IMR-90 (cell line): ENCODE data around the gene FRK. TPM values are rescaled to one million over a fixed set of nuclear protein-coding genes. Genes with fewer than 3 reads are reported as not detected.

Experiments
- ATAC-seq: fragments of 200-7000 bp; cut with Tn5 transposase; 2 replicates; pipeline ENCODE4 v1.9.1; 2020; ENCODE audit warnings: low read depth, mild to moderate bottlenecking, moderate library complexity
- BruUV-seq: library from RNA; stranded (reverse); fragments of 400-500 nt; replicated peaks from 2 replicates; lab custom pipeline; 2021; lab: Mats Ljungman, UMichigan
- CTCF ChIA-PET: fragments of 300-600 bp; formaldehyde crosslinking; extraction: SDS; loops from one replicate; lab custom pipeline; 2021; ENCODE audit warnings: antibody characterized with exemption; lab: Yijun Ruan, JAX
- POLR2A ChIA-PET: fragments of 300-600 bp; sonication (Branson Sonifier 250); formaldehyde crosslinking; loops from one replicate; lab custom pipeline; 2022; ENCODE audit warnings: antibody characterized with exemption; ENCODE audit not compliant: unreplicated experiment; lab: Charles Lee
- DNase-seq: peaks from one replicate; pipeline ENCODE4 v3.0.0; 2013
- H2AFZ ChIP-seq: replicated peaks from 2 replicates; pipeline ENCODE3; 2013; ENCODE audit warnings: low read length, mild to moderate bottlenecking; ENCODE audit not compliant: poor library complexity
- H2AK5ac ChIP-seq: 2 replicates; pipeline ENCODE4 v1.6.1; 2013; ENCODE audit warnings: low read depth, low read length, inconsistent platforms
- H2AK9ac ChIP-seq: replicated peaks from 2 replicates; pipeline ENCODE3; 2013; ENCODE audit warnings: mild to moderate bottlenecking, low read depth, low read length, moderate library complexity; ENCODE audit not compliant: poor library complexity
- H2BK120ac ChIP-seq: 2 replicates; pipeline ENCODE4 v1.6.1; 2013; ENCODE audit warnings: low read depth, low read length, inconsistent platforms
- H2BK15ac ChIP-seq: 3 replicates; pipeline ENCODE4 v1.6.1; 2013; ENCODE audit warnings: low read depth, low read length, inconsistent platforms
- H2BK20ac ChIP-seq: 2 replicates; pipeline ENCODE4 v1.6.1; 2013; ENCODE audit warnings: low read depth, mild to moderate bottlenecking, inconsistent platforms, low read length, moderate library complexity
- H2BK5ac ChIP-seq: 2 replicates; pipeline ENCODE4 v1.6.1; 2013; ENCODE audit warnings: mild to moderate bottlenecking, low read depth, low read length, inconsistent platforms; ENCODE audit not compliant: poor library complexity, severe bottlenecking
- H3K14ac ChIP-seq: replicated peaks from 2 replicates; pipeline ENCODE4 v1.6.1; 2013; ENCODE audit warnings: low read depth, low read length, inconsistent platforms
- H3K18ac ChIP-seq: 2 replicates; pipeline ENCODE4 v1.6.1; 2013; ENCODE audit warnings: low read depth, low read length, control low read depth
- H3K23ac ChIP-seq: 2 replicates; pipeline ENCODE4 v1.6.1; 2013; ENCODE audit warnings: low read depth, low read length, inconsistent platforms
- H3K27ac ChIP-seq: 2 replicates; pipeline ENCODE4 v1.5.1; 2013; ENCODE audit warnings: mild to moderate bottlenecking, control low read depth, low read length; ENCODE audit not compliant: insufficient read depth
- H3K27me3 ChIP-seq: 2 replicates; pipeline ENCODE4 v1.6.1; 2013; ENCODE audit warnings: low read length; ENCODE audit not compliant: control insufficient read depth, insufficient read depth
- H3K36me3 ChIP-seq: 2 replicates; pipeline ENCODE4 v1.6.1; 2013; ENCODE audit warnings: low read length, mixed read lengths; ENCODE audit not compliant: control insufficient read depth, insufficient read depth
- H3K4ac ChIP-seq: 2 replicates; pipeline ENCODE4 v1.6.1; 2013; ENCODE audit warnings: low read depth, low read length, inconsistent platforms
- H3K4me1 ChIP-seq: 2 replicates; pipeline ENCODE4 v1.6.1; 2013; ENCODE audit warnings: low read length, mixed read lengths; ENCODE audit not compliant: control insufficient read depth, insufficient read depth
- H3K4me2 ChIP-seq: 2 replicates; pipeline ENCODE4 v1.6.1; 2013; ENCODE audit warnings: low read depth, mild to moderate bottlenecking, control low read depth, low read length, moderate library complexity
- H3K4me3 ChIP-seq: 2 replicates; pipeline ENCODE4 v1.5.1; 2013; ENCODE audit warnings: low read depth, mild to moderate bottlenecking, control low read depth, low read length, moderate library complexity; ENCODE audit not compliant: insufficient read depth
- H3K56ac ChIP-seq: 2 replicates; pipeline ENCODE4 v1.6.1; 2013; ENCODE audit warnings: low read length, inconsistent platforms; ENCODE audit not compliant: insufficient read depth; ENCODE audit errors: extremely low read depth
- H3K79me1 ChIP-seq, 2 experiments: 2 replicates each; pipeline ENCODE4 v1.6.1; 2013; ENCODE audit warnings: low read length in 2 of 2, inconsistent platforms in 1 of 2, low read depth in 1 of 2
- H3K9ac ChIP-seq: 2 replicates; pipeline ENCODE4 v1.6.1; 2013; ENCODE audit warnings: low read depth, low read length, control low read depth
- H3K9me1 ChIP-seq: 2 replicates; pipeline ENCODE4 v1.6.1; 2013; ENCODE audit warnings: low read length, inconsistent platforms; ENCODE audit not compliant: insufficient read depth
- H3K9me3 ChIP-seq: 2 replicates; pipeline ENCODE4 v1.6.1; 2013; ENCODE audit warnings: low read length; ENCODE audit not compliant: control insufficient read depth, insufficient read depth
- H4K20me1 ChIP-seq: 2 replicates; pipeline ENCODE4 v1.6.1; 2013; ENCODE audit warnings: low read length, inconsistent platforms; ENCODE audit not compliant: insufficient read depth
- H4K5ac ChIP-seq: 2 replicates; pipeline ENCODE4 v1.6.1; 2013; ENCODE audit warnings: mild to moderate bottlenecking, low read depth, low read length, control low read depth
- H4K8ac ChIP-seq, 2 experiments: 2 replicates each; pipeline ENCODE4 v1.6.1; 2013; ENCODE audit warnings: low read depth in 2 of 2, low read length in 2 of 2, control low read depth in 1 of 2, inconsistent platforms in 1 of 2
- H4K91ac ChIP-seq: 2 replicates; pipeline ENCODE4 v1.6.1; 2013; ENCODE audit warnings: low read depth, low read length, inconsistent platforms; ENCODE audit not compliant: insufficient read depth
- BHLHE40 ChIP-seq: fragments of 150-350 bp; IDR thresholded peaks from 2 replicates; pipeline ENCODE4 v1.6.1; 2016; ENCODE audit warnings: mild to moderate bottlenecking, low read depth, low read length
- ELK1 ChIP-seq: fragments of 150-350 bp; IDR thresholded peaks from 2 replicates; pipeline ENCODE4 v1.6.1; 2016; ENCODE audit warnings: low read depth, mild to moderate bottlenecking, low read length, moderate library complexity, borderline replicate concordance
- MAFK ChIP-seq: IDR thresholded peaks from 2 replicates; pipeline ENCODE4 v1.6.1; 2012; ENCODE audit warnings: low read depth, low read length, improper control_type of control experiment
- MXI1 ChIP-seq: IDR thresholded peaks from 2 replicates; pipeline ENCODE4 v1.6.1; 2012; ENCODE audit warnings: low read depth, mild to moderate bottlenecking, low read length, moderate library complexity, borderline replicate concordance
- NFE2L2 ChIP-seq: fragments of 150-350 bp; IDR thresholded peaks from 2 replicates; pipeline ENCODE4 v1.6.1; 2016; ENCODE audit warnings: low read depth, mild to moderate bottlenecking, low read length
- RAD21 ChIP-seq: IDR thresholded peaks from 2 replicates; pipeline ENCODE4 v1.6.1; 2012; ENCODE audit warnings: low read length, improper control_type of control experiment
- RCOR1 ChIP-seq: IDR thresholded peaks from 2 replicates; pipeline ENCODE4 v1.6.1; 2012; ENCODE audit warnings: mild to moderate bottlenecking, low read length, improper control_type of control experiment; ENCODE audit not compliant: insufficient replicate concordance
- RFX5 ChIP-seq: IDR thresholded peaks from 2 replicates; pipeline ENCODE4 v1.8.0; 2012; ENCODE audit warnings: low read depth, mild to moderate bottlenecking, low read length, moderate library complexity
- WGBS, 2 experiments: methylation state at CpG; one replicate each; pipeline versions ENCODE4 v1.1.5 to v1.1.7; 2013; ENCODE audit warnings: missing lambda C conversion rate in 2 of 2; ENCODE audit not compliant: insufficient read length in 1 of 2; ENCODE audit errors: extremely low coverage in 2 of 2; 5-methylcytosine and 5-hydroxymethylcytosine counted together
- dilution Hi-C: fragments of 300-500 bp; cut with HindIII; formaldehyde crosslinking; loops from one replicate; pipeline ENCODE4 v1.14.3; 2018; ENCODE audit warnings: low sequenced_read_pairs; ENCODE audit not compliant: unreplicated experiment
- in situ Hi-C: fragments of 300-500 bp; cut with MboI; formaldehyde crosslinking; loops from 3 replicates; pipeline ENCODE4 v1.14.3; 2019; ENCODE audit warnings: low sequenced_read_pairs, inconsistent platforms, mixed read lengths
- intact Hi-C: fragments of 100-400 bp; cut with micrococcal nuclease; formaldehyde crosslinking; loops from 2 replicates; pipeline ENCODE4 v1.10.0; 2022
- polyA plus RNA-seq, 3 experiments: library from polyadenylated mRNA; depleted of rRNA; stranded (reverse); fragments of >200 nt; gene quantifications; 2 replicates each; pipeline ENCODE4 v1.2.3, GENCODE V29; 2012; ENCODE audit warnings: low replicate concordance in 1 of 3
- total RNA-seq: library from RNA; depleted of rRNA; stranded (reverse); fragments of >200 nt; gene quantifications from 2 replicates; pipeline ENCODE4 v1.2.3, GENCODE V29; 2012

FRK gene
- total and polyA plus RNA-seq, 2 of the 4 experiments (the other 2 are of a cell fraction) = under 0.01 to 0.02 TPM

- Histone ChIP-seq H3K23ac (no peak overlapping the region), H2BK20ac (no peak overlapping the region), H3K27me3 (no peaks in the 10 kb centered on the region), H4K8ac (no peak overlapping the region), H3K14ac (no peak overlapping the region), H2BK5ac (no peak overlapping the region), H4K5ac (no peak overlapping the region), H3K9me1 (no peaks in the 10 kb centered on the region), H4K91ac (no peak overlapping the region), H2AK5ac (no peak overlapping the region), H3K9me3 (no peaks in the 10 kb centered on the region), H4K20me1 (no peaks in the 10 kb centered on the region), H3K27ac (no peak overlapping the region), H2BK120ac (no peak overlapping the region), H3K4me3 (no peak overlapping the region), H3K4me1 (no peaks in the 10 kb centered on the region), H3K4ac (no peak overlapping the region), H3K4me2 (no peak overlapping the region), H3K79me1 (no peaks in the 10 kb centered on the region), H3K9ac (no peak overlapping the region), H3K56ac (no peak overlapping the region), H2AK9ac (no peak overlapping the region), H3K36me3 (no peaks in the 10 kb centered on the region), H2AFZ (no peak overlapping the region), H3K18ac (no peak overlapping the region), H2BK15ac (no peak overlapping the region)
- CTCF ChIA-PET = no interaction called here
- no TSS peak for BruUV-seq
- WGBS, 2 experiments = 100% methylated on average over 1 of the region's 2 CpGs; no CpG with 5 or more reads in 1 of the 2 experiments
- no peak for TF ChIP-seq BHLHE40
- TF ChIP-seq MAFK = no peak
- no peak for TF ChIP-seq ELK1
- no peak for TF ChIP-seq RAD21
- TF ChIP-seq NFE2L2 = no peak
- TF ChIP-seq MXI1 = no peak
- TF ChIP-seq RCOR1 = no peak
- TF ChIP-seq RFX5 = no peak
- POLR2A ChIA-PET = no interaction called here
- intact Hi-C loops = no loop called here
- dilution Hi-C loops = no loop called here
- in situ Hi-C loops = no loop called here
- DNase-seq (no peak), ATAC-seq (no peak)
Measured at GRCh38 chr6:115882771-115883170, 177.9 kb downstream of the FRK start.
